NT2/D1 (cell line): Measurements from ENCODE around the gene KATNA1.

Experiments
- DNase-seq: peaks from one replicate; pipeline ENCODE4 v3.0.0-alpha.2; 2011; ENCODE audit warnings: low read depth, low spot score
- H3K27me3 ChIP-seq: 2 replicates; pipeline ENCODE4 v1.6.0; 2011; ENCODE audit warnings: mild to moderate bottlenecking; ENCODE audit not compliant: insufficient read length, insufficient read depth
- H3K36me3 ChIP-seq: 2 replicates; pipeline ENCODE4 v1.6.1; 2011; ENCODE audit warnings: mild to moderate bottlenecking, low read length, mixed read lengths; ENCODE audit not compliant: insufficient read depth, insufficient read length
- H3K4me1 ChIP-seq: 2 replicates; pipeline ENCODE4 v1.5.1; 2011; ENCODE audit not compliant: insufficient read depth, insufficient read length
- H3K4me3 ChIP-seq: 2 replicates; pipeline ENCODE4 v1.5.1; 2011; ENCODE audit warnings: low read depth; ENCODE audit not compliant: insufficient read length
- H3K9ac ChIP-seq: 2 replicates; pipeline ENCODE4 v1.6.0; 2011; ENCODE audit warnings: low read depth; ENCODE audit not compliant: insufficient read length
- H3K9me3 ChIP-seq: 2 replicates; pipeline ENCODE4 v1.5.1; 2011; ENCODE audit warnings: mild to moderate bottlenecking, low read length; ENCODE audit not compliant: insufficient read depth
- SUZ12 ChIP-seq: IDR thresholded peaks from 2 replicates; pipeline ENCODE4 v1.6.1; 2011; ENCODE audit not compliant: insufficient read length, insufficient read depth; ENCODE audit errors: extremely low read depth
- YY1 ChIP-seq: IDR thresholded peaks from 2 replicates; pipeline ENCODE4 v1.6.1; 2011; ENCODE audit not compliant: insufficient read length, insufficient read depth
- ZNF274 ChIP-seq: IDR thresholded peaks from 2 replicates; pipeline ENCODE4 v1.6.1; 2011; ENCODE audit warnings: mild to moderate bottlenecking, low read depth, low read length

KATNA1 gene

GRCh38 chr6:149608381-149608982 lies 40.0 kb downstream of the KATNA1 start:
- DNase-seq, result no peak
- TF ChIP-seq SUZ12 (no peak), ZNF274 (no peak), YY1 (no peak)
- H3K9me3 ChIP-seq, result peaks cover 4% of the 10 kb centered on the region; the same call in 1 of the 2 replicates
- no peaks in the 10 kb centered on the region for H3K4me1 ChIP-seq
- H3K36me3 ChIP-seq, result peaks cover 3% of the 10 kb centered on the region
- H3K9ac ChIP-seq, result no peak overlapping the region
- H3K27me3 ChIP-seq, result no peaks in the 10 kb centered on the region
- no peak overlapping the region for H3K4me3 ChIP-seq

- Histone ChIP-seq H3K9me3 (no peaks in the 10 kb centered on the region), H3K36me3 (peaks cover 23% of the 10 kb centered on the region), H3K4me1 (no peaks in the 10 kb centered on the region), H3K4me3 (no peak overlapping the region), H3K27me3 (no peaks in the 10 kb centered on the region), H3K9ac (no peak overlapping the region)
- TF ChIP-seq YY1, result no peak
- TF ChIP-seq SUZ12, result no peak
- TF ChIP-seq ZNF274, result no peak
- no peak for DNase-seq
These were observed 48.0 kb downstream of the KATNA1 start for GRCh38 chr6:149600508-149600907.

GRCh38 chr6:149593408-149593807 lies 55.1 kb downstream of the KATNA1 start:
- no peak overlapping the region for H3K4me3 ChIP-seq
- no peak overlapping the region for H3K9ac ChIP-seq
- H3K27me3 ChIP-seq, result no peaks in the 10 kb centered on the region
- peaks cover 38% of the 10 kb centered on the region for H3K36me3 ChIP-seq
- H3K4me1 ChIP-seq, result no peaks in the 10 kb centered on the region
- no peaks in the 10 kb centered on the region for H3K9me3 ChIP-seq
- TF ChIP-seq SUZ12 (no peak), YY1 (no peak), ZNF274 (no peak)
- DNase-seq, result no peak

- no peaks in the 10 kb centered on the region for H3K9me3 ChIP-seq
- no peak overlapping the region for H3K9ac ChIP-seq
- peaks cover 38% of the 10 kb centered on the region for H3K36me3 ChIP-seq
- DNase-seq, result no peak
- no peaks in the 10 kb centered on the region for H3K27me3 ChIP-seq
- H3K4me3 ChIP-seq, result no peak overlapping the region
- TF ChIP-seq SUZ12 (no peak), ZNF274 (no peak), YY1 (no peak)
- no peaks in the 10 kb centered on the region for H3K4me1 ChIP-seq
These were observed 55.5 kb downstream of the KATNA1 start for GRCh38 chr6:149592983-149593382.

- TF ChIP-seq SUZ12, result no peak
- no peak for TF ChIP-seq YY1
- no peak overlapping the region for H3K4me3 ChIP-seq
- H3K36me3 ChIP-seq, result peaks cover 33% of the 10 kb centered on the region
- H3K27me3 ChIP-seq, result no peaks in the 10 kb centered on the region
- no peak for DNase-seq
- H3K9ac ChIP-seq, result no peak overlapping the region
- no peaks in the 10 kb centered on the region for H3K4me1 ChIP-seq
- peaks cover 3% of the 10 kb centered on the region; the same call in 1 of the 2 replicates for H3K9me3 ChIP-seq
These were observed 62.4 kb downstream of the KATNA1 start for GRCh38 chr6:149586149-149586548.

- Histone ChIP-seq H3K9me3 (peaks cover 3% of the 10 kb centered on the region; the same call in 1 of the 2 replicates), H3K4me1 (no peaks in the 10 kb centered on the region), H3K4me3 (no peak overlapping the region), H3K36me3 (peaks cover 24% of the 10 kb centered on the region), H3K27me3 (no peaks in the 10 kb centered on the region), H3K9ac (no peak overlapping the region)
- no peak for TF ChIP-seq YY1
- no peak for TF ChIP-seq SUZ12
- no peak for TF ChIP-seq ZNF274
- DNase-seq, result no peak
These were observed 67.2 kb downstream of the KATNA1 start for GRCh38 chr6:149581349-149581748.

GRCh38 chr6:149580880-149581279 lies 67.6 kb downstream of the KATNA1 start:
- DNase-seq, result no peak
- no peaks in the 10 kb centered on the region for H3K27me3 ChIP-seq
- no peaks in the 10 kb centered on the region for H3K4me1 ChIP-seq
- H3K9ac ChIP-seq, result no peak overlapping the region
- H3K36me3 ChIP-seq, result peaks cover 23% of the 10 kb centered on the region
- no peak for TF ChIP-seq SUZ12
- TF ChIP-seq ZNF274, result no peak
- no peak for TF ChIP-seq YY1
- H3K9me3 ChIP-seq, result 0 out of 2 replicates have a peak, but pooled peaks cover under 1% of the 10 kb centered on the region
- H3K4me3 ChIP-seq, result no peak overlapping the region
